ENCODE data around the gene RAP2B. TPM values are rescaled to one million over a fixed set of nuclear protein-coding genes. Genes with fewer than 3 reads are reported as not detected.

Gene RAP2B
- total and polyA plus RNA-seq, 2 donors (not counting 3 experiments of a cell fraction or from before 2014, with no cell fraction given), result 8.3 to 27.5 TPM

GRCh38 chr3:153210660-153211059 is 48.6 kb downstream of the RAP2B start:
- Histone ChIP-seq H3K4me2 (ENCODE audit: insufficient read depth, low read length) (no peak overlapping the region), H3K27me3 (ENCODE audit: control insufficient read depth in 2 of 2, insufficient read depth in 2 of 2, low read length in 2 of 2) (no peaks in the 10 kb centered on the region), H3K9me1 (replicated peaks; ENCODE audit: control insufficient read depth, extremely low read depth, insufficient read depth, low read length) (no peaks in the 10 kb centered on the region), H3K36me3 (ENCODE audit: control insufficient read depth in 2 of 2, extremely low read depth in 1 of 2, insufficient read depth in 2 of 2, low read length in 2 of 2) (no peaks in the 10 kb centered on the region), H2AFZ (ENCODE audit: low read depth, low read length) (no peak overlapping the region), H3K4me3 (replicated peaks in 1 of 3; ENCODE audit: insufficient read depth in 1 of 3, low read depth in 1 of 3, low read length in 3 of 3) (no peak overlapping the region), H4K20me1 (replicated peaks; ENCODE audit: control insufficient read depth, extremely low read depth, insufficient read depth, low read length) (no peaks in the 10 kb centered on the region), H3K9me3 (replicated peaks; ENCODE audit: control insufficient read depth, insufficient read depth, low read length) (no peaks in the 10 kb centered on the region), H3K4me1 (ENCODE audit: control insufficient read depth, extremely low read depth, insufficient read depth, low read length) (peaks cover 20% of the 10 kb centered on the region), H3K9ac (replicated peaks; ENCODE audit: extremely low read depth, insufficient read depth, low read length) (no peak overlapping the region), H3K27ac (ENCODE audit: insufficient read depth, low read depth, low read length) (no peak overlapping the region), H3K79me2 (ENCODE audit: control insufficient read depth, insufficient read depth, low read length) (no peaks in the 10 kb centered on the region)
- FAIRE-seq (no peak), DNase-seq (ENCODE audit: low read depth, low spot score) (no peak)
- BruUV-seq (replicated peaks), result no TSS peak
- no peak for TF ChIP-seq JUN (IDR thresholded peaks at IDR 0.05; ENCODE audit: borderline replicate concordance, insufficient read depth, insufficient read length, low read depth)
- TF ChIP-seq MYC (IDR thresholded peaks at IDR 0.05; ENCODE audit: low read depth, low read length), result no peak
- TF ChIP-seq POLR2A (IDR thresholded peaks at IDR 0.05; ENCODE audit: low read depth, low read length), result no peak
- no peak for TF ChIP-seq CTCF (IDR thresholded peaks at IDR 0.05; ENCODE audit: extremely low read depth in 1 of 2, insufficient read depth in 1 of 2, low read depth in 1 of 2, low read length in 2 of 2)
- TF ChIP-seq MAX (IDR thresholded peaks at IDR 0.05; ENCODE audit: insufficient read depth, insufficient read length), result no peak
- no peak for TF ChIP-seq EZH2 (IDR thresholded peaks at IDR 0.05; ENCODE audit: borderline replicate concordance, low read depth, low read length, severe bottlenecking)
- TF ChIP-seq FOS (IDR thresholded peaks at IDR 0.05; ENCODE audit: borderline replicate concordance, insufficient read depth, low read length), result no peak
- TF ChIP-seq GATA2 (IDR thresholded peaks at IDR 0.05; ENCODE audit: insufficient read depth, insufficient read length, low read depth, low read length), result no peak
- TF ChIP-seq POLR2AphosphoS5 (IDR thresholded peaks at IDR 0.05; ENCODE audit: insufficient read depth, low read depth, low read length), result no peak
- ChIA-PET CTCF (no interaction called here), POLR2A (no interaction called here)
- intact Hi-C loops (cut with micrococcal nuclease), result no loop called here
- dilution Hi-C loops (cut with MboI; ENCODE audit: extremely low pct_ligation_motif_present, low sequenced_read_pairs), result no loop called here

All from endothelial cell of umbilical vein (primary cell).